HepG2 (cell line): ENCODE data around the gene TMEM253. TPM values are rescaled to one million over a fixed set of nuclear protein-coding genes. Genes with fewer than 3 reads are reported as not detected.

Experiments
- ATF6 ChIP-seq: sonication (generic); formaldehyde crosslinking; conservative IDR thresholded peaks from 2 replicates; pipeline ENCODE4 v1.4.0; 2020; ENCODE audit warnings: missing genetic modification reagents
- HNRNPK ChIP-seq: fragments of 200-400 bp; formaldehyde crosslinking; IDR thresholded peaks from 2 replicates; pipeline ENCODE4 v1.6.1; 2018; ENCODE audit warnings: low read length, low read depth, moderate library complexity, mild to moderate bottlenecking; ENCODE audit not compliant: poor library complexity, severe bottlenecking
- JUND ChIP-seq: sonication (generic); formaldehyde crosslinking; IDR thresholded peaks from 2 replicates; pipeline ENCODE4 v1.8.0; 2022; ENCODE audit warnings: mild to moderate bottlenecking, missing genetic modification reagents
- MXD4 ChIP-seq: IDR thresholded peaks from 2 replicates; pipeline ENCODE4 v1.6.1; 2016; ENCODE audit warnings: mild to moderate bottlenecking, missing biosample characterization, missing genetic modification reagents
- NFKB2 ChIP-seq: sonication (generic); formaldehyde crosslinking; IDR thresholded peaks from 2 replicates; pipeline ENCODE4 v1.4.0; 2020; ENCODE audit warnings: missing genetic modification reagents, borderline replicate concordance
- PPARG ChIP-seq: conservative IDR thresholded peaks from 2 replicates; pipeline ENCODE4 v1.6.1; 2016; ENCODE audit warnings: missing biosample characterization, missing genetic modification reagents
- SMAD3 ChIP-seq: sonication (generic); formaldehyde crosslinking; IDR thresholded peaks from 2 replicates; pipeline ENCODE4 v1.4.0; 2020; ENCODE audit warnings: missing genetic modification reagents
- SPEN ChIP-seq: sonication (generic); formaldehyde crosslinking; IDR thresholded peaks from 2 replicates; pipeline ENCODE4 v1.5.1; 2020; ENCODE audit warnings: low read depth, mild to moderate bottlenecking, missing genetic modification reagents
- SUZ12 ChIP-seq: fragments of 150-350 bp; IDR thresholded peaks from 2 replicates; pipeline ENCODE4 v1.6.1; 2014; ENCODE audit warnings: low read depth, low read length
- TFE3 ChIP-seq: IDR thresholded peaks from 2 replicates; pipeline ENCODE4 v1.6.1; 2016
- THYN1 ChIP-seq: sonication (generic); formaldehyde crosslinking; IDR thresholded peaks from 2 replicates; pipeline ENCODE4 v1.8.1; 2023; ENCODE audit warnings: low read depth, mild to moderate bottlenecking, moderate library complexity, missing genetic modification reagents, borderline replicate concordance
- XBP1 ChIP-seq: sonication (generic); formaldehyde crosslinking; IDR thresholded peaks from 2 replicates; pipeline ENCODE4 v1.5.0; 2020; ENCODE audit warnings: missing genetic modification reagents
- ZBTB21 ChIP-seq: sonication (generic); formaldehyde crosslinking; IDR thresholded peaks from 2 replicates; pipeline ENCODE4 v1.4.0; 2020; ENCODE audit warnings: missing genetic modification reagents
- ZNF557 ChIP-seq: sonication (generic); formaldehyde crosslinking; IDR thresholded peaks from 2 replicates; pipeline ENCODE4 v1.4.0; 2020; ENCODE audit warnings: missing genetic modification reagents
- ZNF564 ChIP-seq: sonication (generic); formaldehyde crosslinking; IDR thresholded peaks from 2 replicates; pipeline ENCODE4 v1.8.1; 2023; ENCODE audit warnings: mild to moderate bottlenecking, missing genetic modification reagents
- ZNF574 ChIP-seq: sonication (generic); formaldehyde crosslinking; IDR thresholded peaks from 2 replicates; pipeline ENCODE4 v1.4.0; 2020; ENCODE audit warnings: missing genetic modification reagents
- ZNF652 ChIP-seq: IDR thresholded peaks from 2 replicates; pipeline ENCODE4 v1.6.1; 2016; ENCODE audit warnings: low read depth, borderline replicate concordance
- ZNF768 ChIP-seq: sonication (generic); formaldehyde crosslinking; IDR thresholded peaks from 2 replicates; pipeline ENCODE4 v1.4.0; 2020; ENCODE audit warnings: missing genetic modification reagents
- ZNF790 ChIP-seq: sonication (generic); formaldehyde crosslinking; IDR thresholded peaks from 2 replicates; pipeline ENCODE4 v1.8.0; 2022; ENCODE audit warnings: missing genetic modification reagents, mild to moderate bottlenecking, borderline replicate concordance
- polyA plus RNA-seq, 8 experiments: library from polyadenylated mRNA; depleted of rRNA in 3 of 8; stranded (reverse) in 7 of 8; unstranded in 1 of 8; fragments of >200 nt; fragmentation: Illumina TruSeq in 4 of 8; extraction: Trizol in 4 of 8; gene quantifications; 2 replicates each; pipeline versions ENCODE4 v1.2.1 to v1.2.3, GENCODE V29; 2011 to 2016; ENCODE audit warnings: low read depth in 4 of 8, missing spikeins in 1 of 8, mixed read lengths in 1 of 8; ENCODE audit not compliant: insufficient read depth in 1 of 8
- total RNA-seq, 5 experiments: library from RNA; depleted of rRNA; stranded (reverse); fragments of >200 nt; fragmentation: Illumina TruSeq; extraction: Trizol; gene quantifications; 2 replicates each; pipeline ENCODE4 v1.2.3, GENCODE V29; 2016; ENCODE audit warnings: low read depth in 1 of 5
- TF ChIP-seq, protein P1 (sequence below): sonication (generic); formaldehyde crosslinking; conservative IDR thresholded peaks from 2 replicates; pipeline ENCODE4 v1.4.0; 2020; ENCODE audit warnings: missing genetic modification reagents
- TF ChIP-seq, protein P2 (sequence below): sonication (generic); formaldehyde crosslinking; IDR thresholded peaks from 2 replicates; pipeline ENCODE4 v1.4.0; 2020; ENCODE audit warnings: mild to moderate bottlenecking, missing genetic modification reagents

Gene TMEM253
- total and polyA plus RNA-seq, 2 of the 13 experiments (the other 11 are each of a cell fraction or from before 2014, with no cell fraction given), result 0.29 to 0.45 TPM

DNA sequence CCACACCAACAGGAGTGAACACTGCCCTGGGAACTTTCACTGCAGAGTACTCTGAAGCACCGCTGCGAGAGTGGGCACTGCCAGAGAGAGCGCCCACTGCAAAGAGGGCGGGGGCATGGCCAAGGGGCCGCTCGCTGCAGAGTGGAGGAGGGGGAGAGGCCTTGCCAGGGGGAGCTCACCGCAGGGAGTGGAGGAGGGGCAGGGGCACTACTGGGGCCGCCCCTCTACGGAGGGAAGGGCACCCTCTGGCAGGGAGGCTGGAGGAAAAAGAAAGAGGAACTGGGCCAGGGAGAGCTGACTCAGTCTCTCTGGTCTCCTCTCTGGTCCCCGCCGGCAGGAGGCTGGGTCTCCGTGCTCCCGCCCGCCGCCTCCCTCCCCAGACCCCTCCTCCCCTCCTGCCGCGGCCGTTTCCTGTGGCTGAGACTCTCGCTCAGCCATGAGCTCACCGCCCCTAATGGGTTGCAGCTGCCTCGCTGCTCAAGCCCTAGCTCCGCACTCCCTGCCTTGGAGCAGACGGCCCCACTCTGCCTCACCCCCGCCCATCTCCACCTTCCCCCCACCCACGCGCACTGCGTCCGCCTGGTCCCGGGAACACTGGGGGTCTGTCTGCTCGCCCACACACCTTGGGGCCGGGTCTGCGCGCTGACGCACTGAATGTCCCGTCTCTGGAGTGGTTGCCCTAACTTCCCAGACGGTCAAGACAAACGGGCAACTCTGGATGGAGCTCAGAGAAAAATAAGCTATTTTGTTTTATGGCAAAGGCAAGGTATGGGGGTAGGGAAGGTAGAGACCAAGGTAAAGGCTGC is 29.4 kb upstream of the TMEM253 start (continued):
- TF ChIP-seq PPARG (CRISPR knock-in tag) (no peak), ATF6 (CRISPR knock-in tag) (no peak), ZBTB21 (no peak), ZNF564 (CRISPR knock-in tag) (no peak), ZNF557 (CRISPR knock-in tag) (no peak), XBP1 (CRISPR knock-in tag) (no peak), SPEN (CRISPR knock-in tag) (peak; percentile 68; the same call in 1 of the 2 replicates), TFE3 (CRISPR knock-in tag) (no peak), ZNF574 (CRISPR knock-in tag) (peak; percentile 68), NFKB2 (no peak), JUND (CRISPR knock-in tag) (no peak), THYN1 (CRISPR knock-in tag) (no peak), ZNF790 (CRISPR knock-in tag) (no peak), HNRNPK (no peak), ZNF652 (CRISPR knock-in tag) (no peak), MXD4 (CRISPR knock-in tag) (no peak), SUZ12 (no peak), SMAD3 (no peak), ZNF768 (CRISPR knock-in tag) (peak; percentile 65; the same call in 1 of the 2 replicates)
- TF ChIP-seq, protein P1, sequence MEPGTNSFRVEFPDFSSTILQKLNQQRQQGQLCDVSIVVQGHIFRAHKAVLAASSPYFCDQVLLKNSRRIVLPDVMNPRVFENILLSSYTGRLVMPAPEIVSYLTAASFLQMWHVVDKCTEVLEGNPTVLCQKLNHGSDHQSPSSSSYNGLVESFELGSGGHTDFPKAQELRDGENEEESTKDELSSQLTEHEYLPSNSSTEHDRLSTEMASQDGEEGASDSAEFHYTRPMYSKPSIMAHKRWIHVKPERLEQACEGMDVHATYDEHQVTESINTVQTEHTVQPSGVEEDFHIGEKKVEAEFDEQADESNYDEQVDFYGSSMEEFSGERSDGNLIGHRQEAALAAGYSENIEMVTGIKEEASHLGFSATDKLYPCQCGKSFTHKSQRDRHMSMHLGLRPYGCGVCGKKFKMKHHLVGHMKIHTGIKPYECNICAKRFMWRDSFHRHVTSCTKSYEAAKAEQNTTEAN (CRISPR knock-in tag), result no peak
- TF ChIP-seq, protein P2, sequence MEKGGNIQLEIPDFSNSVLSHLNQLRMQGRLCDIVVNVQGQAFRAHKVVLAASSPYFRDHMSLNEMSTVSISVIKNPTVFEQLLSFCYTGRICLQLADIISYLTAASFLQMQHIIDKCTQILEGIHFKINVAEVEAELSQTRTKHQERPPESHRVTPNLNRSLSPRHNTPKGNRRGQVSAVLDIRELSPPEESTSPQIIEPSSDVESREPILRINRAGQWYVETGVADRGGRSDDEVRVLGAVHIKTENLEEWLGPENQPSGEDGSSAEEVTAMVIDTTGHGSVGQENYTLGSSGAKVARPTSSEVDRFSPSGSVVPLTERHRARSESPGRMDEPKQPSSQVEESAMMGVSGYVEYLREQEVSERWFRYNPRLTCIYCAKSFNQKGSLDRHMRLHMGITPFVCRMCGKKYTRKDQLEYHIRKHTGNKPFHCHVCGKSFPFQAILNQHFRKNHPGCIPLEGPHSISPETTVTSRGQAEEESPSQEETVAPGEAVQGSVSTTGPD, result no peak
